IMR-90 (cell line): ENCODE results near the gene CYP4F2. TPM values are rescaled to one million over a fixed set of nuclear protein-coding genes. Genes with fewer than 3 reads are reported as not detected.

Experiments used
- ATAC-seq: fragments of 200-7000 bp; cut with Tn5 transposase; 2 replicates; pipeline ENCODE4 v1.9.1; 2020; ENCODE audit warnings: low read depth, mild to moderate bottlenecking, moderate library complexity
- BruUV-seq: library from RNA; stranded (reverse); fragments of 400-500 nt; replicated peaks from 2 replicates; lab custom pipeline; 2021; lab: Mats Ljungman, UMichigan
- CTCF ChIA-PET: fragments of 300-600 bp; formaldehyde crosslinking; extraction: SDS; loops from one replicate; lab custom pipeline; 2021; ENCODE audit warnings: antibody characterized with exemption; lab: Yijun Ruan, JAX
- POLR2A ChIA-PET: fragments of 300-600 bp; sonication (Branson Sonifier 250); formaldehyde crosslinking; loops from one replicate; lab custom pipeline; 2022; ENCODE audit warnings: antibody characterized with exemption; ENCODE audit not compliant: unreplicated experiment; lab: Charles Lee
- DNase-seq: peaks from one replicate; pipeline ENCODE4 v3.0.0; 2013
- H2AFZ ChIP-seq: replicated peaks from 2 replicates; pipeline ENCODE3; 2013; ENCODE audit warnings: low read length, mild to moderate bottlenecking; ENCODE audit not compliant: poor library complexity
- H2AK5ac ChIP-seq: 2 replicates; pipeline ENCODE4 v1.6.1; 2013; ENCODE audit warnings: low read depth, low read length, inconsistent platforms
- H2AK9ac ChIP-seq: replicated peaks from 2 replicates; pipeline ENCODE3; 2013; ENCODE audit warnings: mild to moderate bottlenecking, low read depth, low read length, moderate library complexity; ENCODE audit not compliant: poor library complexity
- H2BK120ac ChIP-seq: 2 replicates; pipeline ENCODE4 v1.6.1; 2013; ENCODE audit warnings: low read depth, low read length, inconsistent platforms
- H2BK15ac ChIP-seq: 3 replicates; pipeline ENCODE4 v1.6.1; 2013; ENCODE audit warnings: low read depth, low read length, inconsistent platforms
- H2BK20ac ChIP-seq: 2 replicates; pipeline ENCODE4 v1.6.1; 2013; ENCODE audit warnings: low read depth, mild to moderate bottlenecking, inconsistent platforms, low read length, moderate library complexity
- H2BK5ac ChIP-seq: 2 replicates; pipeline ENCODE4 v1.6.1; 2013; ENCODE audit warnings: mild to moderate bottlenecking, low read depth, low read length, inconsistent platforms; ENCODE audit not compliant: poor library complexity, severe bottlenecking
- H3K14ac ChIP-seq: replicated peaks from 2 replicates; pipeline ENCODE4 v1.6.1; 2013; ENCODE audit warnings: low read depth, low read length, inconsistent platforms
- H3K18ac ChIP-seq: 2 replicates; pipeline ENCODE4 v1.6.1; 2013; ENCODE audit warnings: low read depth, low read length, control low read depth
- H3K23ac ChIP-seq: 2 replicates; pipeline ENCODE4 v1.6.1; 2013; ENCODE audit warnings: low read depth, low read length, inconsistent platforms
- H3K27ac ChIP-seq: 2 replicates; pipeline ENCODE4 v1.5.1; 2013; ENCODE audit warnings: mild to moderate bottlenecking, control low read depth, low read length; ENCODE audit not compliant: insufficient read depth
- H3K27me3 ChIP-seq: 2 replicates; pipeline ENCODE4 v1.6.1; 2013; ENCODE audit warnings: low read length; ENCODE audit not compliant: control insufficient read depth, insufficient read depth
- H3K36me3 ChIP-seq: 2 replicates; pipeline ENCODE4 v1.6.1; 2013; ENCODE audit warnings: low read length, mixed read lengths; ENCODE audit not compliant: control insufficient read depth, insufficient read depth
- H3K4ac ChIP-seq: 2 replicates; pipeline ENCODE4 v1.6.1; 2013; ENCODE audit warnings: low read depth, low read length, inconsistent platforms
- H3K4me1 ChIP-seq: 2 replicates; pipeline ENCODE4 v1.6.1; 2013; ENCODE audit warnings: low read length, mixed read lengths; ENCODE audit not compliant: control insufficient read depth, insufficient read depth
- H3K4me2 ChIP-seq: 2 replicates; pipeline ENCODE4 v1.6.1; 2013; ENCODE audit warnings: low read depth, mild to moderate bottlenecking, control low read depth, low read length, moderate library complexity
- H3K4me3 ChIP-seq: 2 replicates; pipeline ENCODE4 v1.5.1; 2013; ENCODE audit warnings: low read depth, mild to moderate bottlenecking, control low read depth, low read length, moderate library complexity; ENCODE audit not compliant: insufficient read depth
- H3K56ac ChIP-seq: 2 replicates; pipeline ENCODE4 v1.6.1; 2013; ENCODE audit warnings: low read length, inconsistent platforms; ENCODE audit not compliant: insufficient read depth; ENCODE audit errors: extremely low read depth
- H3K79me1 ChIP-seq, 2 experiments: 2 replicates each; pipeline ENCODE4 v1.6.1; 2013; ENCODE audit warnings: low read length in 2 of 2, inconsistent platforms in 1 of 2, low read depth in 1 of 2
- H3K9ac ChIP-seq: 2 replicates; pipeline ENCODE4 v1.6.1; 2013; ENCODE audit warnings: low read depth, low read length, control low read depth
- H3K9me1 ChIP-seq: 2 replicates; pipeline ENCODE4 v1.6.1; 2013; ENCODE audit warnings: low read length, inconsistent platforms; ENCODE audit not compliant: insufficient read depth
- H3K9me3 ChIP-seq: 2 replicates; pipeline ENCODE4 v1.6.1; 2013; ENCODE audit warnings: low read length; ENCODE audit not compliant: control insufficient read depth, insufficient read depth
- H4K20me1 ChIP-seq: 2 replicates; pipeline ENCODE4 v1.6.1; 2013; ENCODE audit warnings: low read length, inconsistent platforms; ENCODE audit not compliant: insufficient read depth
- H4K5ac ChIP-seq: 2 replicates; pipeline ENCODE4 v1.6.1; 2013; ENCODE audit warnings: mild to moderate bottlenecking, low read depth, low read length, control low read depth
- H4K8ac ChIP-seq, 2 experiments: 2 replicates each; pipeline ENCODE4 v1.6.1; 2013; ENCODE audit warnings: low read depth in 2 of 2, low read length in 2 of 2, control low read depth in 1 of 2, inconsistent platforms in 1 of 2
- H4K91ac ChIP-seq: 2 replicates; pipeline ENCODE4 v1.6.1; 2013; ENCODE audit warnings: low read depth, low read length, inconsistent platforms; ENCODE audit not compliant: insufficient read depth
- MXI1 ChIP-seq: IDR thresholded peaks from 2 replicates; pipeline ENCODE4 v1.6.1; 2012; ENCODE audit warnings: low read depth, mild to moderate bottlenecking, low read length, moderate library complexity, borderline replicate concordance
- RFX5 ChIP-seq: IDR thresholded peaks from 2 replicates; pipeline ENCODE4 v1.8.0; 2012; ENCODE audit warnings: low read depth, mild to moderate bottlenecking, low read length, moderate library complexity
- WGBS, 2 experiments: methylation state at CpG; one replicate each; pipeline versions ENCODE4 v1.1.5 to v1.1.7; 2013; ENCODE audit warnings: missing lambda C conversion rate in 2 of 2; ENCODE audit not compliant: insufficient read length in 1 of 2; ENCODE audit errors: extremely low coverage in 2 of 2; 5-methylcytosine and 5-hydroxymethylcytosine counted together
- dilution Hi-C: fragments of 300-500 bp; cut with HindIII; formaldehyde crosslinking; loops from one replicate; pipeline ENCODE4 v1.14.3; 2018; ENCODE audit warnings: low sequenced_read_pairs; ENCODE audit not compliant: unreplicated experiment
- in situ Hi-C: fragments of 300-500 bp; cut with MboI; formaldehyde crosslinking; loops from 3 replicates; pipeline ENCODE4 v1.14.3; 2019; ENCODE audit warnings: low sequenced_read_pairs, inconsistent platforms, mixed read lengths
- intact Hi-C: fragments of 100-400 bp; cut with micrococcal nuclease; formaldehyde crosslinking; loops from 2 replicates; pipeline ENCODE4 v1.10.0; 2022
- polyA plus RNA-seq, 3 experiments: library from polyadenylated mRNA; depleted of rRNA; stranded (reverse); fragments of >200 nt; gene quantifications; 2 replicates each; pipeline ENCODE4 v1.2.3, GENCODE V29; 2012; ENCODE audit warnings: low replicate concordance in 1 of 3
- total RNA-seq: library from RNA; depleted of rRNA; stranded (reverse); fragments of >200 nt; gene quantifications from 2 replicates; pipeline ENCODE4 v1.2.3, GENCODE V29; 2012

Gene CYP4F2
- total and polyA plus RNA-seq, 2 of the 4 experiments (the other 2 are of a cell fraction), result not detected

GRCh38 chr19:15928321-15928720 lies 30.4 kb upstream of the CYP4F2 start:
- Histone ChIP-seq H3K4me2 (no peak overlapping the region), H2BK120ac (no peak overlapping the region), H2AK5ac (no peak overlapping the region), H3K23ac (no peak overlapping the region), H3K27ac (no peak overlapping the region), H2BK20ac (no peak overlapping the region), H2AK9ac (no peak overlapping the region), H3K9ac (no peak overlapping the region), H3K56ac (no peak overlapping the region), H3K14ac (no peak overlapping the region), H2BK15ac (no peak overlapping the region), H3K9me3 (peaks cover 22% of the 10 kb centered on the region), H2BK5ac (no peak overlapping the region), H4K5ac (no peak overlapping the region), H4K91ac (no peak overlapping the region), H3K4ac (no peak overlapping the region), H3K79me1 (no peaks in the 10 kb centered on the region), H3K4me3 (no peak overlapping the region), H3K4me1 (no peaks in the 10 kb centered on the region), H4K8ac (no peak overlapping the region), H4K20me1 (no peaks in the 10 kb centered on the region), H3K9me1 (no peaks in the 10 kb centered on the region), H3K36me3 (no peaks in the 10 kb centered on the region), H2AFZ (no peak overlapping the region), H3K18ac (no peak overlapping the region), H3K27me3 (no peaks in the 10 kb centered on the region)
- no CpG with 5 or more reads among the region's 3 CpGs for WGBS, 2 experiments
- ChIA-PET POLR2A (no interaction called here), CTCF (no interaction called here)
- intact Hi-C loops (no loop called here), in situ Hi-C loops (no loop called here), dilution Hi-C loops (no loop called here)
- DNase-seq (no peak), ATAC-seq (no peak)
- TF ChIP-seq RFX5, result no peak
- TF ChIP-seq MXI1, result no peak
- BruUV-seq, result no TSS peak
